Heart left ventricle (tissue), 16 donors: Measurements from ENCODE around the gene TNS3. TPM values are rescaled to one million over a fixed set of nuclear protein-coding genes. Genes with fewer than 3 reads are reported as not detected.

Source experiments
- ATAC-seq, 4 donors: fragments of 200-7000 bp; cut with Tn5 transposase; one replicate each; pipeline ENCODE4 v1.9.1; 2020 to 2022; ENCODE audit warnings: moderate library complexity in 4 of 4, mild to moderate bottlenecking in 3 of 4, moderate number of reproducible peaks in 1 of 4
- DNase-seq, 5 donors: peaks; one replicate each; pipeline ENCODE4 v3.0.0-alpha.2; 2020
- H3K27ac ChIP-seq, 12 donors: fragments of 200-600 bp; sonication (generic) in 4 of 12; one replicate each; pipeline versions ENCODE4 v1.5.0 to v1.8.0; 2016 to 2022; ENCODE audit warnings: mild to moderate bottlenecking in 2 of 12
- H3K27me3 ChIP-seq, 9 donors: fragments of 200-600 bp; sonication (generic) in 2 of 9; one replicate each; pipeline versions ENCODE4 v1.5.1 to v1.8.0; 2016 to 2022; ENCODE audit warnings: mild to moderate bottlenecking in 3 of 9
- H3K36me3 ChIP-seq, 9 donors: fragments of 200-600 bp; sonication (generic) in 2 of 9; one replicate each; pipeline versions ENCODE4 v1.5.0 to v1.8.0; 2018 to 2022; ENCODE audit warnings: mild to moderate bottlenecking in 2 of 9
- H3K4me1 ChIP-seq, 12 donors: fragments of 200-600 bp; sonication (generic) in 4 of 12; one replicate each; pipeline versions ENCODE4 v1.5.0 to v1.8.0; 2016 to 2022; ENCODE audit warnings: mild to moderate bottlenecking in 3 of 12
- H3K4me3 ChIP-seq, 12 donors: fragments of 200-600 bp; sonication (generic) in 4 of 12; one replicate each; pipeline versions ENCODE4 v1.5.0 to v1.8.0; 2017 to 2022; ENCODE audit warnings: mild to moderate bottlenecking in 9 of 12, moderate library complexity in 4 of 12
- H3K9me3 ChIP-seq, 12 donors: fragments of 200-600 bp; sonication (generic) in 4 of 12; one replicate each; pipeline versions ENCODE4 v1.5.0 to v1.8.0; 2016 to 2022; ENCODE audit warnings: mild to moderate bottlenecking in 1 of 12
- CTCF ChIP-seq, 12 donors: fragments of 200-600 bp; sonication (generic) in 4 of 12; IDR thresholded peaks; one replicate each; pipeline versions ENCODE4 v1.5.0 to v1.8.0; 2018 to 2022; ENCODE audit warnings: antibody characterized with exemption in 12 of 12, mild to moderate bottlenecking in 5 of 12
- POLR2A ChIP-seq, 2 donors: fragments of 450-650 bp; IDR thresholded peaks; one replicate each; pipeline ENCODE4 v1.6.1; 2017; ENCODE audit warnings: antibody characterized with exemption in 2 of 2, mild to moderate bottlenecking in 2 of 2, moderate library complexity in 2 of 2
- WGBS, 4 donors: extraction: QIAGEN DNeasy Blood & Tissue Kit in 2 of 4; methylation state at CpG; one replicate each; pipeline versions ENCODE4 v1.1.5 to v1.1.7; 2013 to 2018; 5-methylcytosine and 5-hydroxymethylcytosine counted together
- intact Hi-C, 10 donors: fragments of 100-400 bp; cut with DNase I; formaldehyde crosslinking; loops; one replicate each; pipeline versions ENCODE4 v1.11.1 to v1.14.2; 2022
- polyA plus RNA-seq, 2 donors: library from polyadenylated mRNA; stranded (reverse); fragments of 200-250 nt; gene quantifications; one replicate each; pipeline ENCODE4 v1.2.3, GENCODE V29; 2013
- total RNA-seq, 9 donors: library from RNA; depleted of rRNA in 2 of 9; stranded (reverse); fragments of >200 nt in 2 of 9; fragmentation: NEBNext Ultra II Directional in 3 of 9; extraction: Animal tissue kit (Norgen Biotek cat#: 25700) in 3 of 9; gene quantifications; one replicate each; pipeline versions ENCODE4 v1.1.0 to v1.2.4, GENCODE V29; 2016 to 2023
- donor health status: ischemic (EF 13 %, LVEDD 7.1; RV severe dilation, severe dysfunction).
- donor health status: healthy with polysubstance abuse.
- donor health status: DM: no; HTN: yes; CAD: no.
- donor health status: DM: no; HTN: no; CAD: no.
- donor health status: ischemic (EF 25% LVEDD 6.9; RV normal size, moderate dysfunction).
- donor health status: ischemic (EF 25% LVEDD 5.7; RV mildly dilated, moderate dysfunction).
- donor health status: healthy.
- donor health status: DM: yes; HTN: yes; CAD: no.
- donor health status: ischemic (EF 35%, LVEDD 5.7; RV mildly dilated, moderate dysfunction).
- donor health status: nonischemic (EF 11% LVEDD 7.7; RV severe dilation, severe dysfunction).
- donor health status: DM: yes; HTN: yes; CAD: no.
- donor health status: PGD.
- donor health status: ischemic (EF 29% LVEDD 5.4; RV normal size, mild dysfunction).
- donor health status: nonischemic (EF 23%, LVEDD 6.1; RV moderate dilation, normal function).

The TNS3 gene
- total and polyA plus RNA-seq, 11 donors = 10.1 to 116 (median 32.7) TPM

DNA sequence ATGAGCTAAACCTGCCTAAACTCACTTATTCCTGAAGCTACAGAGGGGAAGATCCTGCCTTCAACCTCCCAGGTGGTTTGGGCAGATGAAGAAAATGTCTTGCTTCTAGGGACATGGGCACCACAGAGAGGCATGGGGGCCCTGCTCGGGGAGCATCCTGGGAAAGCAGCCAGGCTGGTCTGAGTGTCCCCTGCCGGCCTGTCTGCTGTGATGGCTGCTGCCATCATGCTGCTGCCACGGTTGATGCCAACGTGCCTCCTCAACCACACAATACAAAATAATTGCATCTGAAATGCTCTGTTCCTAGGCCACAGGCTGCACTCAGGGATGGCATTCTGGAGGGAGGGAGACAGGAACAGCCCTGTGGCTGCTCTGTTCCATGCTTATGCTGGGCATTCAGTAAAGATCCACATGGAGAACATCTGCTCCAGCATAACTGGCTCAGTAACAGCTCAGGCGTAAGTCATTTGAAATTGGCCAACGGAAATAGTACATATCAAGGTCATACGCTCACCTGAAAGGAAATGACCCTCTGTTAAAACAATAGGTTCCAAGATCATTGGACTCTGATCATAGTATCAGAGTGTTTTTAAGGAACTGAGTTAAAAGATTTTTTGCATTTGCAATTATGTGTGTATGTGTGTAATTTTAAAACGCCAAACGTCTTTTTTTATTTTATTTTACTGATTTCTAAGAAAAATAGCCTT, 299.0 kb downstream of the TNS3 start:
- H3K27ac ChIP-seq = no peak overlapping the region
- no peaks in the 10 kb centered on the region for H3K27me3 ChIP-seq
- TF ChIP-seq POLR2A (IDR thresholded peaks at IDR 0.05) = no peak
- no peak for TF ChIP-seq CTCF (IDR thresholded peaks at IDR 0.05)
- H3K9me3 ChIP-seq = no peaks in the 10 kb centered on the region
- H3K4me1 ChIP-seq = peaks cover 0 to 20% (median 9%) of the 10 kb centered on the region in 12 donors
- ATAC-seq (no peak), DNase-seq (no peak)
- WGBS, 4 donors = 66 to 77% (median 70%) methylated on average over 9 of the region's 9 CpGs
- peaks cover 0 to 95% (median 78%) of the 10 kb centered on the region in 9 donors for H3K36me3 ChIP-seq
- no peak overlapping the region for H3K4me3 ChIP-seq
- intact Hi-C loops = loop anchor here in 3 of 10 donors (5.0 to 10.0 kb wide), 3 partner anchors 112 to 292 kb away; no protein-coding TSS in a partner anchor

DNA sequence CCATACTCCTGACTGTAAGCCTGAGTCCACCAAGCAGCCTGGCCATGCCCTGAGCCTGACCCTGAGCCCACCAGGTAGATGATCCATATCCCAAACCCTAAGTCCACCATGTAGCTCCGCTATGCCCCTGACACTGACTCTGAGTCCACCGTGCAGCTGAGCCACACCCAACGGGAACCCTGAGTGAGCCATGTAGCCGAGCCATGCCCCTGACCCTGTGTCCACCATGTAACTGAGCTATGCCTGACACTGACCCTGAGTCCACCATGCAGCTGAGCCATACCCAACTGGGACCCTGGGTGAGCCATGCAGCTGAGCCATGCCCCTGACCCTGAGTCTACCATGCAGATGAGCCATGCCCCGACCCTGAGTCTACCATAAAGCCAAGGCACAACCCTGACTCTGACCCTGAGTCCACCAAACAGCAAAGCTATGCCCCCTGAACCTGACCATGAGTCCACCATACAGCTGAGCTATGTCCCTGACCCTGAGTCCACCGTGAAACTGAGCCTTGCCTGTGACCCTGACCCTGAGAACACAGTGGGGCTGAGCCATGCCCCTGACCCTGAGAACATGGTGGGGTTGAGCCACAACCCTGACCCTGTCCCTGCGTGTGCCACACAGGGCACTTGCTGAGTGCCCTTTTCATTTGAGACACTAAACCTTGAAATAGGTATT, 299.8 kb downstream of the TNS3 start:
- Histone ChIP-seq H3K27me3 (no peaks in the 10 kb centered on the region), H3K4me3 (no peak overlapping the region), H3K36me3 (peaks cover 0 to 95% (median 80%) of the 10 kb centered on the region in 9 donors), H3K4me1 (peaks cover 0 to 21% (median 9%) of the 10 kb centered on the region in 12 donors), H3K9me3 (no peaks in the 10 kb centered on the region), H3K27ac (no peak overlapping the region)
- DNase-seq (peak in 1 of 5 donors; percentile 20), ATAC-seq (no peak)
- WGBS, 4 donors = 96 to 100% (median 97%) methylated on average over 2 to 7 of the region's 7 CpGs
- intact Hi-C loops = loop anchor here in 3 of 10 donors (5.0 to 10.0 kb wide), 3 partner anchors 113 to 293 kb away; no protein-coding TSS in a partner anchor
- no peak for TF ChIP-seq CTCF (IDR thresholded peaks at IDR 0.05)
- TF ChIP-seq POLR2A (IDR thresholded peaks at IDR 0.05) = no peak

DNA sequence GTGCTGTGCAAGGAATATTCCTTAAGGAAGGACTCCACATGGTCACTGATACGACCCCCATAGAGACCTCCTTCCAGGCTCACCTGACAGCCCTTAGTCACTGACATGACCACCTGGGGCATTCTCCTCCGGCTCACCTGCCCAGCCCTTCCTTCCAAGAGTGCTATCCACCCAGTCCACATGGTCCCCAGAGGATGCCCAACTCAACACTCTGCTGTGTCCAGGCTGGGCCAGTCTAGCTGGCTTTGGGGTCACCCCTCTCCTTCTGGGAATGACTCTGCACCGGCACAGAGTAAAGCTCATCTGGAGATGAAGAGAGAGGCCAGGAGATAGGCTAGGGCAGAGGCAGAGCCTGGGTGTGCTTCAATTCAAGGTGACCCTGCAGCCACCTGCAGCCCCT, 300.8 kb downstream of the TNS3 start:
- ATAC-seq = no peak
- peaks cover 0 to 16% (median 7%) of the 10 kb centered on the region in 12 donors for H3K4me1 ChIP-seq
- H3K9me3 ChIP-seq = no peaks in the 10 kb centered on the region
- intact Hi-C loops = loop anchor here in 3 of 10 donors (5.0 to 10.0 kb wide), 3 partner anchors 114 to 294 kb away; no protein-coding TSS in a partner anchor
- H3K36me3 ChIP-seq = peaks cover 0 to 95% (median 88%) of the 10 kb centered on the region in 9 donors
- H3K27ac ChIP-seq = no peak overlapping the region
- H3K4me3 ChIP-seq = no peak overlapping the region
- TF ChIP-seq CTCF (IDR thresholded peaks at IDR 0.05) (no peak), POLR2A (IDR thresholded peaks at IDR 0.05) (no peak)
- 89 to 97% (median 93%) methylated on average over 3 of the region's 3 CpGs for WGBS, 4 donors
- peak in 1 of 5 donors; percentile 33 for DNase-seq
- no peaks in the 10 kb centered on the region for H3K27me3 ChIP-seq

DNA sequence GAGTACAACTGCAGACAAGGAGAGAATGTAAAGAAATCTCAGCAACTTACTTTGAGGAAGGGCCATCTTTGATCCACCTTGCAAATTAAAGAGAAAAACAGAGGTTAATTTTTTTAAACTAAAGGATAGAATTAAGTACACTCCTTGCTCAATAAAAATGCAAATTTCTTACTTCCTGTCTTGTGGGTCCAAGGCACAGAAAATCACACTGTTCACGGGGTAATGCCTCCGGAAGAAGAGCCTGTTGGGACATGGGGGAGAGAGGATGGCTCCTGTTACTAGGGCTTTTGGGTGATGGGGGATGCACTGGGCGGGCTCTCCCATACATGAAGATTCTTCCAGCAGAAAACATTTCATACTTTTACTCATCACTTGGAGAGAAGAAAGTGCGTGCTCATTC, 301.8 kb downstream of the TNS3 start:
- WGBS, 4 donors = 90 to 94% (median 93%) methylated on average over 4 of the region's 4 CpGs
- H3K9me3 ChIP-seq = no peaks in the 10 kb centered on the region
- peaks cover 0 to 5% (median 0%) of the 10 kb centered on the region in 12 donors for H3K4me1 ChIP-seq
- no peak overlapping the region for H3K27ac ChIP-seq
- intact Hi-C loops = loop anchor here in 3 of 10 donors (5.0 to 10.0 kb wide), 3 partner anchors 115 to 295 kb away; no protein-coding TSS in a partner anchor
- H3K4me3 ChIP-seq = no peak overlapping the region
- TF ChIP-seq CTCF (IDR thresholded peaks at IDR 0.05) (no peak), POLR2A (IDR thresholded peaks at IDR 0.05) (no peak)
- DNase-seq (no peak), ATAC-seq (no peak)
- no peaks in the 10 kb centered on the region for H3K27me3 ChIP-seq
- H3K36me3 ChIP-seq = peaks cover 0 to 99% (median 84%) of the 10 kb centered on the region in 9 donors
